ENCODE data around the gene TSC22D2. TPM values are rescaled to one million over a fixed set of nuclear protein-coding genes. Genes with fewer than 3 reads are reported as not detected.

TSC22D2 gene
- total RNA-seq, 2 donors from 2014 or later = 16.7 to 31.7 TPM

DNA sequence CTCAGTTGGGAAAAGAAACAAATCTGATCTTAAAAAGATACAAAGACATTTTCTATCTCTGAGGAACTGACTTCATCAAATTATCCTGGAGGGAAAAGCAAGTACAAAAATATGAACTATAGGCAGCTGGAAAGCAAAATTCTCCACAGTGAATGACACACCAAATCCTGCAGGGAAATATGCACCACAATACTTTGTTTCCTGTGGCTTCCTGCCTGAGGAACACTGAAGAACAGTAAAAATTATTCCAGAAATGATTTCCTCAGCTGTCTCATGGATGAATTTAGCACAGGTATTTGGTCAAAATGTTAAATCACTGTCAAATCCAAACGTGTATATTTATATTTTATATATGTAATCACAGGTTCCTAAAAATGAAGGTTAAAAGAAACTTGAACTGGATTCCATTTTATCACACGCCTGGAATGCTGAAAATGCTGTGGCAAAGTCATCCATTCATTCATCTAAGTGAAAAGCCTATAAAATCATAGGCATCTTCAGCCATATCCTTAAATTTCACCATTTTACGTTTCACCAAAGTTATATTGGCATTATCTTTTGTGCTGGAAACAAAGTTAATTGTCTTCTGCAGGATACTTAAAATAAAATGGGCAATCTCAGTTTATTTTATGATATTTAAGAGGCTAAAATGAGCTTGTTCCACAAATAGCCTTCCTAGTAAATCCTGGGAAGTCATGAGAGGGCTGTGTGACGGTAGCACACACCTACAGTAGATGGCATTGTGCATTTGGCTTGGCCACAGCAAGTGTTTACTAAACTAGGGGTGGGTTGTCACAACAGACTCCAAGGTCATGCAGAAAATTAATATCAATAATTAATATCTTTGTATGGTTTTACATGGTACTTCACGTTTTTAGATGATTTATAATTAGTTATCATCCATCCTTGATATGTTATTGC, 19.3 kb upstream of the TSC22D2 start:
- no peaks in the 10 kb centered on the region for H3K9me3 ChIP-seq
- no peak overlapping the region for H3K27ac ChIP-seq
- no peak for DNase-seq
- no peak overlapping the region for H3K9ac ChIP-seq (ENCODE audit: low read depth in 2 of 2, low read length in 2 of 2)
- no peak for TF ChIP-seq CTCF (IDR thresholded peaks at IDR 0.05)
- no peaks in the 10 kb centered on the region for H3K27me3 ChIP-seq
- intact Hi-C loops (cut with DNase I) = no loop called here
- no peaks in the 10 kb centered on the region for H3K36me3 ChIP-seq
- no peak overlapping the region for H3K4me3 ChIP-seq
- H3K4me1 ChIP-seq = no peaks in the 10 kb centered on the region

DNA sequence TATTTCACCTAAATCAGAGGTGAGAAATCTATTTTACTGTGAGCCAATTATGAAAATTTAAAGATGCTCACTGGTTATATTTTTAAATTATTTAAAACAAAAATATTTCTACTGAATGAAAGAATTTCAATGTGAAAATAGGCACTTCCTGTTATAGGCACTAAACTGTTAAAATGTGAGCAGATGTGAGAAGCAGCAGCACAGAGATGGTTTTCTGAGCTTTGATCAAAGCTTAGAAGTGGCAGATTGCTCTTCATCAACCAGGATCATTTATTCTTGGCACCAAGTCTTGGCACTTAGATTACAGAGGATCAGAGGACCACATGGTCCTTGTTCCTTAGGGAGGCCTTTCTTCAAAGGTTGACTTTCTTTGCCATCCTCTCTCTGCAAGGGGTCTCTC, 18.0 kb upstream of the TSC22D2 start:
- Histone ChIP-seq H3K9me3 (no peaks in the 10 kb centered on the region), H3K27ac (no peak overlapping the region), H3K9ac (ENCODE audit: low read depth in 2 of 2, low read length in 2 of 2) (no peak overlapping the region), H3K36me3 (no peaks in the 10 kb centered on the region), H3K4me3 (no peak overlapping the region), H3K4me1 (no peaks in the 10 kb centered on the region), H3K27me3 (no peaks in the 10 kb centered on the region)
- DNase-seq = no peak
- intact Hi-C loops (cut with DNase I) = no loop called here
- no peak for TF ChIP-seq CTCF (IDR thresholded peaks at IDR 0.05)

GRCh38 chr3:150391161-150391560, 16.9 kb upstream of the TSC22D2 start:
- Histone ChIP-seq H3K9me3 (no peaks in the 10 kb centered on the region), H3K4me1 (no peaks in the 10 kb centered on the region), H3K36me3 (no peaks in the 10 kb centered on the region), H3K9ac (ENCODE audit: low read depth in 2 of 2, low read length in 2 of 2) (no peak overlapping the region), H3K27me3 (no peaks in the 10 kb centered on the region), H3K4me3 (no peak overlapping the region), H3K27ac (no peak overlapping the region)
- TF ChIP-seq CTCF (IDR thresholded peaks at IDR 0.05) = no peak
- intact Hi-C loops (cut with DNase I) = no loop called here
- no peak for DNase-seq

GRCh38 chr3:150393745-150394144, 14.4 kb upstream of the TSC22D2 start:
- Histone ChIP-seq H3K9me3 (no peaks in the 10 kb centered on the region), H3K27ac (no peak overlapping the region), H3K4me3 (no peak overlapping the region), H3K27me3 (no peaks in the 10 kb centered on the region), H3K9ac (ENCODE audit: low read depth in 2 of 2, low read length in 2 of 2) (no peak overlapping the region), H3K36me3 (no peaks in the 10 kb centered on the region), H3K4me1 (no peaks in the 10 kb centered on the region)
- intact Hi-C loops (cut with DNase I) = no loop called here
- no peak for DNase-seq
- TF ChIP-seq CTCF (IDR thresholded peaks at IDR 0.05) = no peak

GRCh38 chr3:150394606-150395005, 13.5 kb upstream of the TSC22D2 start:
- no peak for TF ChIP-seq CTCF (IDR thresholded peaks at IDR 0.05)
- Histone ChIP-seq H3K4me1 (no peaks in the 10 kb centered on the region), H3K27ac (no peak overlapping the region), H3K9me3 (no peaks in the 10 kb centered on the region), H3K36me3 (no peaks in the 10 kb centered on the region), H3K9ac (ENCODE audit: low read depth in 2 of 2, low read length in 2 of 2) (no peak overlapping the region), H3K27me3 (no peaks in the 10 kb centered on the region), H3K4me3 (no peak overlapping the region)
- intact Hi-C loops (cut with DNase I) = no loop called here
- no peak for DNase-seq
